K562 (cell line): Measurements from ENCODE around the gene BCAR1. TPM values are rescaled to one million over a fixed set of nuclear protein-coding genes. Genes with fewer than 3 reads are reported as not detected.

ENCODE experiments used
- ATAC-seq: fragments of 200-7000 bp; cut with Tn5 transposase; 3 replicates; pipeline ENCODE4 v1.9.1; 2020; ENCODE audit warnings: moderate library complexity
- BruUV-seq: library from RNA; stranded (reverse); fragments of 400-500 nt; replicated peaks from 2 replicates; lab custom pipeline; 2021; lab: Mats Ljungman, UMichigan
- CTCF ChIA-PET: fragments of 300-600 bp; formaldehyde crosslinking; extraction: SDS; loops from one replicate; lab custom pipeline; 2021; ENCODE audit warnings: low intra/inter-chr PET ratio; lab: Yijun Ruan, JAX
- POLR2A ChIA-PET: fragments of 300-600, 350-650 bp; sonication (Branson Sonifier 250); formaldehyde crosslinking; extraction: SDS; loops from one replicate; lab custom pipeline; 2021; ENCODE audit warnings: antibody characterized with exemption, inconsistent platforms; lab: Yijun Ruan, JAX
- DNase-seq, 4 experiments: peaks; one replicate each; pipeline versions ENCODE4 v3.0.0 to v3.0.0-alpha.2; 2011 to 2018; ENCODE audit warnings: low spot score in 3 of 4, mixed read lengths in 3 of 4; ENCODE audit errors: extremely low read depth in 1 of 4
- FAIRE-seq: peaks from 2 replicates; lab custom pipeline; 2011; peaks lifted over from hg19 to GRCh38; lab: Jason Lieb, UNC
- H2AFZ ChIP-seq: 2 replicates; pipeline ENCODE4 v1.6.0; 2011; ENCODE audit warnings: low read depth, low read length, control low read depth, inconsistent platforms
- H3K27ac ChIP-seq: fragments of 200-600 bp; 3 replicates; pipeline ENCODE4 v1.8.0; 2011; ENCODE audit warnings: low read depth, mild to moderate bottlenecking, control low read depth, inconsistent platforms, low read length, moderate library complexity, mixed read lengths; ENCODE audit errors: extremely low read depth
- H3K27me3 ChIP-seq, 2 experiments: fragments of 300-600 bp in 1 of 2; 2 replicates in 1 of 2; 3 replicates in 1 of 2; pipeline versions ENCODE4 v1.6.0 to v1.8.0; 2011; ENCODE audit warnings: inconsistent platforms in 2 of 2, low read length in 2 of 2, mild to moderate bottlenecking in 1 of 2, mixed read lengths in 1 of 2, moderate library complexity in 1 of 2; ENCODE audit not compliant: control insufficient read depth in 2 of 2, insufficient read depth in 2 of 2
- H3K36me3 ChIP-seq: fragments of 300-600 bp; 3 replicates; pipeline ENCODE4 v1.8.0; 2011; ENCODE audit warnings: mild to moderate bottlenecking, low read length, inconsistent platforms; ENCODE audit not compliant: control insufficient read depth, insufficient read depth
- H3K4me1 ChIP-seq, 2 experiments: fragments of 200-600 bp in 1 of 2; replicated peaks in 1 of 2; 2 replicates in 1 of 2; 3 replicates in 1 of 2; pipeline versions ENCODE4 v1.5.1 to v1.8.0; 2011; ENCODE audit warnings: inconsistent platforms in 2 of 2, low read length in 2 of 2, mild to moderate bottlenecking in 1 of 2, mixed read lengths in 1 of 2, moderate library complexity in 1 of 2; ENCODE audit not compliant: control insufficient read depth in 2 of 2, insufficient read depth in 2 of 2
- H3K4me2 ChIP-seq: 2 replicates; pipeline ENCODE4 v1.6.1; 2011; ENCODE audit warnings: low read length, control low read depth, inconsistent platforms, mixed read lengths; ENCODE audit not compliant: insufficient read depth
- H3K4me3 ChIP-seq: fragments of 200-600 bp; sonication (generic), shearing (Covaris generic); 2 replicates; pipeline ENCODE4 v1.5.1; 2016; ENCODE audit warnings: control low read depth, inconsistent platforms
- H3K79me2 ChIP-seq: fragments of 200-600 bp; 3 replicates; pipeline ENCODE4 v1.8.0; 2011; ENCODE audit warnings: low read length, inconsistent platforms; ENCODE audit not compliant: control insufficient read depth, insufficient read depth
- H3K9ac ChIP-seq, 2 experiments: 2 replicates each; pipeline versions ENCODE4 v1.6.0 to v1.6.1; 2011; ENCODE audit warnings: low read depth in 2 of 2, low read length in 2 of 2, control low read depth in 1 of 2, inconsistent platforms in 1 of 2, mild to moderate bottlenecking in 1 of 2, mixed read lengths in 1 of 2; ENCODE audit not compliant: insufficient read depth in 1 of 2
- H3K9me1 ChIP-seq: one replicate; pipeline ENCODE4 v1.6.0; 2011; ENCODE audit warnings: inconsistent platforms, mild to moderate bottlenecking, low read length, moderate library complexity; ENCODE audit not compliant: control insufficient read depth, insufficient read depth
- H3K9me3 ChIP-seq: replicated peaks from 2 replicates; pipeline ENCODE4 v1.5.1; 2011; ENCODE audit warnings: low read depth, low read length, inconsistent platforms; ENCODE audit not compliant: control insufficient read depth, insufficient read depth
- H4K20me1 ChIP-seq: replicated peaks from 2 replicates; pipeline ENCODE4 v1.6.1; 2011; ENCODE audit warnings: low read length, inconsistent platforms, mixed read lengths; ENCODE audit not compliant: control insufficient read depth, insufficient read depth
- CEBPG ChIP-seq, 3 experiments: fragments of 200-800 bp in 1 of 3; sonication (Bioruptor generic) in 1 of 3; sonication (generic) in 1 of 3; formaldehyde crosslinking in 1 of 3; IDR thresholded peaks in 2 of 3; conservative IDR thresholded peaks in 1 of 3; 2 replicates each; pipeline versions ENCODE4 v1.6.1 to v1.8.0; 2016 to 2022; ENCODE audit warnings: missing compliant biosample characterization in 2 of 3, missing genetic modification characterization in 2 of 3, mild to moderate bottlenecking in 1 of 3, missing genetic modification reagents in 1 of 3
- DDX20 ChIP-seq: fragments of 450-650 bp; IDR thresholded peaks from 2 replicates; pipeline ENCODE4 v1.6.1; 2016; ENCODE audit warnings: missing genetic modification characterization, low read depth, mild to moderate bottlenecking, missing compliant biosample characterization, moderate library complexity
- HNRNPH1 ChIP-seq: fragments of 200-400 bp; formaldehyde crosslinking; optimal IDR thresholded peaks from 2 replicates; pipeline ENCODE3; 2017; ENCODE audit warnings: low read depth, mild to moderate bottlenecking, low read length, moderate library complexity
- MTF1 ChIP-seq: fragments of 250-450 bp; sonication (Bioruptor Pico); IDR thresholded peaks from 2 replicates; pipeline ENCODE4 v1.9.0; 2021; ENCODE audit warnings: moderate library complexity, mild to moderate bottlenecking, inconsistent platforms, borderline replicate concordance
- POU5F1 ChIP-seq: fragments of 150-350 bp; IDR thresholded peaks from 2 replicates; pipeline ENCODE4 v1.6.1; 2014; ENCODE audit warnings: borderline replicate concordance, low read length, low read depth, mild to moderate bottlenecking; ENCODE audit not compliant: partially characterized antibody
- RNF2 ChIP-seq: sonication (generic); IDR thresholded peaks from 2 replicates; pipeline ENCODE4 v1.6.1; 2016
- SAFB2 ChIP-seq: fragments of 200-400 bp; formaldehyde crosslinking; IDR thresholded peaks from 2 replicates; pipeline ENCODE4 v1.6.1; 2018; ENCODE audit warnings: borderline replicate concordance, low read length, low read depth, moderate library complexity; ENCODE audit not compliant: severe bottlenecking
- ZNF217 ChIP-seq: sonication (generic); formaldehyde crosslinking; IDR thresholded peaks from 2 replicates; pipeline ENCODE4 v1.8.0; 2022; ENCODE audit warnings: mild to moderate bottlenecking, missing genetic modification reagents
- WGBS: fragments of 100-300 bp; shearing (Covaris generic); methylation state at CpG from one replicate; pipeline ENCODE4 v1.1.6; 2016; ENCODE audit warnings: low coverage, mixed read lengths; ENCODE audit not compliant: insufficient coverage; ENCODE audit errors: missing lambda C conversion rate; 5-methylcytosine and 5-hydroxymethylcytosine counted together
- in situ Hi-C: fragments of 300-500 bp; cut with MboI; formaldehyde crosslinking; loops from 4 replicates; pipeline ENCODE4 v1.15.0; 2018; ENCODE audit warnings: inconsistent platforms, mixed read lengths
- intact Hi-C: fragments of 100-400 bp; cut with micrococcal nuclease; formaldehyde crosslinking; loops from 2 replicates; pipeline ENCODE4 v1.14.2; 2022
- polyA plus RNA-seq, 8 experiments: library from polyadenylated mRNA; depleted of rRNA in 4 of 8; stranded (reverse) in 5 of 8; unstranded in 3 of 8; fragments of >200 nt; fragmentation: Nextera tagmentation in 2 of 8; fragmentation: Illumina TruSeq in 1 of 8; extraction: Ambion mirVana in 2 of 8; extraction: Trizol in 1 of 8; gene quantifications; 2 replicates each; pipeline versions ENCODE4 v1.2.1 to v1.2.3, GENCODE V29; 2011 to 2014; ENCODE audit warnings: inconsistent platforms in 1 of 8, missing spikeins in 1 of 8
- total RNA-seq, 7 experiments: library from RNA; depleted of rRNA in 6 of 7; stranded (reverse); fragments of >200 nt in 6 of 7; fragmentation: Illumina TruSeq in 2 of 7; extraction: Trizol in 2 of 7; gene quantifications; 2 replicates each; pipeline versions ENCODE4 v1.2.1 to v1.2.3, GENCODE V29; 2011 to 2021; ENCODE audit warnings: low replicate concordance in 1 of 7
- TF ChIP-seq, protein P1 (sequence below): fragments of 450-650 bp; conservative IDR thresholded peaks from 2 replicates; pipeline ENCODE4 v1.6.1; 2016; ENCODE audit warnings: missing genetic modification characterization, low read depth, mild to moderate bottlenecking, control low read depth, missing compliant biosample characterization
- TF ChIP-seq, protein P2 (sequence below): fragments of 150-350 bp; conservative IDR thresholded peaks from 2 replicates; pipeline ENCODE4 v1.6.1; 2014; ENCODE audit warnings: low read length

BCAR1 gene
- total and polyA plus RNA-seq, 9 of the 15 experiments (the other 6 are each of a cell fraction or from before 2014, with no cell fraction given), result 0.10 to 26.3 (median 3.6) TPM

DNA sequence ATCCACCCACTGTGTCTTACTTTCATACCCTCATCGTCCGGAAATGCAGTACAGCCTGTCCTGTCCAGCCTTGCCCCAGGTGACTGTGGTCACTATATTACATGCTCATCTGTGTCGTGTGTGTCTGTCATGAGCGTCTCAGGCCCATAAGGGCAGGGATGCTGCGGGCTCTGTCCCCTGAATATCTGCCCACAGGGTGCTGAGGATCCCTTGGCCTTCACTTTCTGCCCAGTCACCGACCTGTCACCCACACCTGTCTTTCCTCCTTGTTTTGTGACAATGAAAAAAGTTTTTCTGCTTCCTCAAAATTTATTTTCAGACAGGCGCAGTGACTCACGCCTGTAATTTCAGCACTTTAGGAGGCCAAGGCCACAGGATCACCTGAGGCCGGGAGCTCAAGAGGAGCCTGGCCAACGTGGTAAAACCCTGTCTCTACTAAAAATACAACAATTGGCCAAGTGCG lies 34.0 kb downstream of the BCAR1 start:
- POLR2A ChIA-PET, result interaction anchor here (0.7 to 1.1 kb wide), 2 partner anchors 172 to 367 kb away, joined by 3 read pairs; no protein-coding TSS in a partner anchor
- no peak for TF ChIP-seq RNF2
- TF ChIP-seq DDX20, result no peak
- TF ChIP-seq, all 486 proteins: peak for 0
- in situ Hi-C loops, result loop anchor here (25.0 kb wide), 1 partner anchor 1970 kb away; the partner anchor contains the start of genes MON1B and SYCE1L

DNA sequence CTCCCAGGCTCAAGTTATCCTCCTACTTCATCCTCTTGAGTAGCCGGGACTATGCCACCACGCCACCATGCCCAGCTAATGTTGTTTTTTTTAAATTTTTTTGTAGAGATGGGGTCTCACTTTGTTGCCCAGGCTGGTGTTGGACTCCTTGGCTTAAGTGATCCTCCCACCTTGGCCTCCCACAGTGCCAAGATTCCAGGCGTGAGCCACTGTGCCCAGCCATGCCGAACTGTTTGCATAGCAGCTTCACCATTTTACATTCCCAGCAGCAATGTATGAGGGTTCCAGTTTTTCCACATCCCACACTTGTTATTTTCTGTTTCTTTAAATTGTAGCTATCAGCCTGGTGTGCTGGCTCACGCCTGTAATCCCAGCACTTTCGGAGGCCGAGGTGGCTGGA lies 34.8 kb downstream of the BCAR1 start:
- Histone ChIP-seq H2AFZ (no peak overlapping the region), H3K9me3 (no peaks in the 10 kb centered on the region), H3K4me2 (no peak overlapping the region), H3K9ac (no peak overlapping the region), H3K4me3 (no peak overlapping the region), H3K27me3 (peaks cover 18 to 26% of the 10 kb centered on the region in 2 experiments; a peak in 4 of 5 replicates), H3K36me3 (no peaks in the 10 kb centered on the region), H3K4me1 (peaks cover 0 to 8% of the 10 kb centered on the region in 2 experiments; a peak in 2 of 5 replicates), H3K27ac (no peak overlapping the region), H3K9me1 (no peaks in the 10 kb centered on the region), H3K79me2 (no peaks in the 10 kb centered on the region), H4K20me1 (no peaks in the 10 kb centered on the region)
- ChIA-PET POLR2A (no interaction called here), CTCF (no interaction called here)
- FAIRE-seq (no peak), DNase-seq (no peak), ATAC-seq (no peak)
- no TSS peak for BruUV-seq
- intact Hi-C loops (no loop called here), in situ Hi-C loops (loop anchor here (25.0 kb wide), 1 partner anchor 1971 kb away; the partner anchor contains the start of genes MON1B and SYCE1L)
- WGBS, result 42% methylated on average over 7 of the region's 7 CpGs
- TF ChIP-seq CEBPG (CRISPR knock-in tag; IDR thresholded peaks at IDR 0.05), result no peak
- no peak for TF ChIP-seq CEBPG (tag; conservative IDR thresholded peaks at IDR 0.05 in 1 of 2, IDR thresholded peaks at IDR 0.05 in 1 of 2)
- TF ChIP-seq ZNF217, result no peak
- TF ChIP-seq, protein P1, sequence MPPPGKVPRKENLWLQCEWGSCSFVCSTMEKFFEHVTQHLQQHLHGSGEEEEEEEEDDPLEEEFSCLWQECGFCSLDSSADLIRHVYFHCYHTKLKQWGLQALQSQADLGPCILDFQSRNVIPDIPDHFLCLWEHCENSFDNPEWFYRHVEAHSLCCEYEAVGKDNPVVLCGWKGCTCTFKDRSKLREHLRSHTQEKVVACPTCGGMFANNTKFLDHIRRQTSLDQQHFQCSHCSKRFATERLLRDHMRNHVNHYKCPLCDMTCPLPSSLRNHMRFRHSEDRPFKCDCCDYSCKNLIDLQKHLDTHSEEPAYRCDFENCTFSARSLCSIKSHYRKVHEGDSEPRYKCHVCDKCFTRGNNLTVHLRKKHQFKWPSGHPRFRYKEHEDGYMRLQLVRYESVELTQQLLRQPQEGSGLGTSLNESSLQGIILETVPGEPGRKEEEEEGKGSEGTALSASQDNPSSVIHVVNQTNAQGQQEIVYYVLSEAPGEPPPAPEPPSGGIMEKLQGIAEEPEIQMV, result no peak
- no peak for TF ChIP-seq SAFB2
- TF ChIP-seq, protein P2, sequence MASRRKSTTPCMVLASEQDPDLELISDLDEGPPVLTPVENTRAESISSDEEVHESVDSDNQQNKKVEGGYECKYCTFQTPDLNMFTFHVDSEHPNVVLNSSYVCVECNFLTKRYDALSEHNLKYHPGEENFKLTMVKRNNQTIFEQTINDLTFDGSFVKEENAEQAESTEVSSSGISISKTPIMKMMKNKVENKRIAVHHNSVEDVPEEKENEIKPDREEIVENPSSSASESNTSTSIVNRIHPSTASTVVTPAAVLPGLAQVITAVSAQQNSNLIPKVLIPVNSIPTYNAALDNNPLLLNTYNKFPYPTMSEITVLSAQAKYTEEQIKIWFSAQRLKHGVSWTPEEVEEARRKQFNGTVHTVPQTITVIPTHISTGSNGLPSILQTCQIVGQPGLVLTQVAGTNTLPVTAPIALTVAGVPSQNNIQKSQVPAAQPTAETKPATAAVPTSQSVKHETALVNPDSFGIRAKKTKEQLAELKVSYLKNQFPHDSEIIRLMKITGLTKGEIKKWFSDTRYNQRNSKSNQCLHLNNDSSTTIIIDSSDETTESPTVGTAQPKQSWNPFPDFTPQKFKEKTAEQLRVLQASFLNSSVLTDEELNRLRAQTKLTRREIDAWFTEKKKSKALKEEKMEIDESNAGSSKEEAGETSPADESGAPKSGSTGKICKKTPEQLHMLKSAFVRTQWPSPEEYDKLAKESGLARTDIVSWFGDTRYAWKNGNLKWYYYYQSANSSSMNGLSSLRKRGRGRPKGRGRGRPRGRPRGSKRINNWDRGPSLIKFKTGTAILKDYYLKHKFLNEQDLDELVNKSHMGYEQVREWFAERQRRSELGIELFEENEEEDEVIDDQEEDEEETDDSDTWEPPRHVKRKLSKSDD, result no peak
- no peak for TF ChIP-seq HNRNPH1
- TF ChIP-seq MTF1 (CRISPR knock-in tag), result no peak
- TF ChIP-seq POU5F1, result no peak

More for the DNA sequence above, 34.0 kb downstream of the BCAR1 start:
- 35% methylated on average over 11 of the region's 11 CpGs for WGBS
- no TSS peak for BruUV-seq
- DNase-seq, result no peak
- H3K9ac ChIP-seq, result no peak overlapping the region
- no peak for FAIRE-seq
- no peak overlapping the region for H3K27ac ChIP-seq
- no peak for ATAC-seq
- no peaks in the 10 kb centered on the region for H3K36me3 ChIP-seq
- CTCF ChIA-PET, result no interaction called here
- no peak overlapping the region for H3K4me3 ChIP-seq
- H3K79me2 ChIP-seq, result no peaks in the 10 kb centered on the region
- H4K20me1 ChIP-seq, result no peaks in the 10 kb centered on the region
- intact Hi-C loops, result no loop called here
- peaks cover 0 to 10% of the 10 kb centered on the region in 2 experiments; a peak in 2 of 5 replicates for H3K4me1 ChIP-seq
- H2AFZ ChIP-seq, result no peak overlapping the region
- no peaks in the 10 kb centered on the region for H3K9me1 ChIP-seq
- H3K9me3 ChIP-seq, result no peaks in the 10 kb centered on the region
- no peak overlapping the region for H3K4me2 ChIP-seq
- H3K27me3 ChIP-seq, result peaks cover 13 to 18% of the 10 kb centered on the region in 2 experiments; a peak in 3 of 5 replicates
